Testis (tissue), 3 donors: Measurements from ENCODE around the gene DTNA. TPM values are rescaled to one million over a fixed set of nuclear protein-coding genes. Genes with fewer than 3 reads are reported as not detected.
A peak's percentile ranks its signal among the peaks of the same experiment; 100 is the strongest.

Experiments
- DNase-seq: peaks from one replicate; pipeline ENCODE4 v3.0.0-alpha.2; 2019
- H3K27ac ChIP-seq, 2 donors: fragments of 200-600 bp; sonication (generic); one replicate each; pipeline ENCODE4 v1.5.1; 2019
- H3K27me3 ChIP-seq: fragments of 200-600 bp; sonication (generic); one replicate; pipeline ENCODE4 v1.5.1; 2019
- H3K36me3 ChIP-seq: fragments of 200-600 bp; sonication (generic); one replicate; pipeline ENCODE4 v1.5.1; 2017; ENCODE audit warnings: low read depth; ENCODE audit errors: missing control alignments
- H3K4me1 ChIP-seq: fragments of 200-600 bp; sonication (generic); one replicate; pipeline ENCODE4 v1.5.1; 2019
- H3K4me3 ChIP-seq, 2 donors: fragments of 200-600 bp; sonication (generic); one replicate each; pipeline ENCODE4 v1.5.1; 2017 to 2019
- H3K9me3 ChIP-seq: fragments of 200-600 bp; sonication (generic); one replicate; pipeline ENCODE4 v1.5.1; 2017
- POLR2A ChIP-seq: fragments of 450-650 bp; IDR thresholded peaks from one replicate; pipeline ENCODE4 v1.6.1; 2017; ENCODE audit warnings: antibody characterized with exemption, mild to moderate bottlenecking, moderate library complexity
- WGBS, 2 donors: methylation state at CpG; one replicate each; pipeline ENCODE4 v1.1.5; 2018; 5-methylcytosine and 5-hydroxymethylcytosine counted together
- intact Hi-C: fragments of 100-400 bp; cut with DNase I; formaldehyde crosslinking; loops from one replicate; pipeline ENCODE4 v1.15.1; 2023; ENCODE audit warnings: low total_unique reads
- polyA plus RNA-seq: library from polyadenylated mRNA; stranded (reverse); fragments of 350-450 nt; fragmentation: Illumina TruSeq; extraction: RNeasy Lipid Tissue Mini Kit (QIAGEN cat#74804); gene quantifications from one replicate; pipeline ENCODE4 v1.2.3, GENCODE V29; 2014; ENCODE audit warnings: low read depth, low replicate concordance; ENCODE audit not compliant: insufficient read depth
- total RNA-seq, 2 donors: library from RNA; depleted of rRNA; stranded (reverse); fragments of >200 nt; gene quantifications; one replicate each; pipeline ENCODE4 v1.2.3, GENCODE V29; 2016
- TF ChIP-seq, protein P1 (sequence below), 3 experiments: fragments of 450-650 bp in 2 of 3; fragments of 200-600 bp in 1 of 3; sonication (generic) in 1 of 3; IDR thresholded peaks; one replicate each; pipeline ENCODE4 v1.5.1; 2016 to 2019; ENCODE audit warnings: antibody characterized with exemption in 3 of 3, mild to moderate bottlenecking in 2 of 3, moderate library complexity in 1 of 3

Gene DTNA
- total and polyA plus RNA-seq, 3 donors from 2014 or later, result 18.9 to 96.0 (median 69.1) TPM

DNA sequence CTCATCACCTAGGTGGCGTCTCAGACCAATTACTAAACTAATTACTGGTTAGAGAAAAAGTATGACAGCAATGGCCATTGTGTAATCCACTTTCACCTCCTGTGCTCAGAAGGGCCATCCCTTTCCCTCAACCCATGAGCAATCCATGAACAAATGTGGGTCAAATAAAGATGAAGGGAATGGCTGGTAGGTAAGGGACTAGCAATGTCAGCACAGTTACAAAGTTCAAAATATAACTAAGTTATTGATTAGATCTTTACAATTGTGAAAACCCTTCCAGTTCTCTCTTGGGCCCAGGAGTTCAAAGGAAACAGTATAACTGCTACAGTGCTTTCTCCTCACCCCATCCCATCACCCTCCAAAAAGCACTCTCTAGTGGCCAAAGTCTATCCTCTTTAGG lies 98.3 kb downstream of the DTNA start:
- no peaks in the 10 kb centered on the region for H3K4me1 ChIP-seq
- 100% methylated on average over 1 of the region's 1 CpG for WGBS, 2 donors
- no peak overlapping the region for H3K4me3 ChIP-seq

DNA sequence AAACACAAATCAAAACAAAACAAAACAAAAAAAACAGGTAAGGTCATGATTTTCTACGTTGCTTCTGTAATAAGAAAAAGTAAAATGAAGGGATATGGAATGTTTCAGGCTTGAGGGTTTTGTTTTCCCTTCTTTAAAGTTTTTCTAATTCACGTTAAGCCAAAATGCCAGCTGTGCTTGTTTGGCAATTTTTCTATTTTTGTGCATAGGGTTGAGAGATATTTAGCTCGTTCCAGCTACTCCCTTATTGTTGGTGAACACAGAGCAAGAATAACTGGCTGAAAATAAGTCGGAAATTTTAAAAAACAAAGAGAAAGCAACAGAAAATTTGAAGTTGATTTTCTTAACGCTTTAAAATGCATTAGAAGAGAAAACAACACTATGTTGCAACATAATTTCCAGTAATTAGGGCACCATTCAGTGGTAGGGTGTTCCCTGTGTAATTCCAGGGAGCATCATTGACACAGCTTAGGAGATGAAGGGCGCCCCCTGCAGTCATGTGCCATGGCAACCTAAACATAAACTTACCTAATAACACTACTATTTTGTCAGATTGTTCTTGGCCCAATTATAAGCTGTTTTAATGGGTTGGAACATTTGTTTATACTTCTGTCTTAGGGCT lies 99.5 kb downstream of the DTNA start:
- H3K4me1 ChIP-seq, result no peaks in the 10 kb centered on the region
- no peak for TF ChIP-seq POLR2A
- TF ChIP-seq, protein P1, sequence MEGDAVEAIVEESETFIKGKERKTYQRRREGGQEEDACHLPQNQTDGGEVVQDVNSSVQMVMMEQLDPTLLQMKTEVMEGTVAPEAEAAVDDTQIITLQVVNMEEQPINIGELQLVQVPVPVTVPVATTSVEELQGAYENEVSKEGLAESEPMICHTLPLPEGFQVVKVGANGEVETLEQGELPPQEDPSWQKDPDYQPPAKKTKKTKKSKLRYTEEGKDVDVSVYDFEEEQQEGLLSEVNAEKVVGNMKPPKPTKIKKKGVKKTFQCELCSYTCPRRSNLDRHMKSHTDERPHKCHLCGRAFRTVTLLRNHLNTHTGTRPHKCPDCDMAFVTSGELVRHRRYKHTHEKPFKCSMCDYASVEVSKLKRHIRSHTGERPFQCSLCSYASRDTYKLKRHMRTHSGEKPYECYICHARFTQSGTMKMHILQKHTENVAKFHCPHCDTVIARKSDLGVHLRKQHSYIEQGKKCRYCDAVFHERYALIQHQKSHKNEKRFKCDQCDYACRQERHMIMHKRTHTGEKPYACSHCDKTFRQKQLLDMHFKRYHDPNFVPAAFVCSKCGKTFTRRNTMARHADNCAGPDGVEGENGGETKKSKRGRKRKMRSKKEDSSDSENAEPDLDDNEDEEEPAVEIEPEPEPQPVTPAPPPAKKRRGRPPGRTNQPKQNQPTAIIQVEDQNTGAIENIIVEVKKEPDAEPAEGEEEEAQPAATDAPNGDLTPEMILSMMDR (IDR thresholded peaks at IDR 0.05), result peak in 2 of 3 experiments; percentile 39 to 53
- H3K27me3 ChIP-seq, result no peaks in the 10 kb centered on the region
- no peak overlapping the region for H3K27ac ChIP-seq
- no peak overlapping the region for H3K4me3 ChIP-seq
- DNase-seq, result peak; percentile 84
- intact Hi-C loops, result no loop called here
- H3K36me3 ChIP-seq, result no peaks in the 10 kb centered on the region
- no peaks in the 10 kb centered on the region for H3K9me3 ChIP-seq
- WGBS, 2 donors, result 45 to 50% methylated on average over 6 of the region's 6 CpGs

More for the DNA sequence above, 98.3 kb downstream of the DTNA start:
- Histone ChIP-seq H3K9me3 (no peaks in the 10 kb centered on the region), H3K36me3 (no peaks in the 10 kb centered on the region), H3K27me3 (no peaks in the 10 kb centered on the region), H3K27ac (no peak overlapping the region)
- TF ChIP-seq POLR2A, result no peak
- TF ChIP-seq, protein P1 (IDR thresholded peaks at IDR 0.05), result no peak
- DNase-seq, result no peak
- intact Hi-C loops, result no loop called here

DNA sequence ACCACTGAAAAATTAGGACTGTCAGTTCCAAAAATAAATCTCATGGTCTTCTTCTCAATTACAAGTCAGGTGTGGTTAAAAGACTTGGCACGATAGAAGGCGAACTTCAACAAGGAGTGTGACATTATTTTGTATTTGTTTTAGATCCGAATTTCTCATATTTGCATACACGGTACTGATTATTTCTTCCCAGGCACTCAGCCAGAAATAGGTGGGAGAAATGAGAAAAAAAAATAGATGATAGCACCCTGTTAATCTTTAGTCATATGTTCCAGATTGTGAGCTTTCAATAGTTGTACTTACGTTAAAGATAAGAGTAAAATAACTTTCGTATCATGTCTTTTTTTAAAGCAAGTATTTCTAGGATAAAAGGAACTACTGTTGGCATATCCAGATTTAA lies 106.1 kb downstream of the DTNA start:
- TF ChIP-seq, protein P1 (IDR thresholded peaks at IDR 0.05), result no peak
- TF ChIP-seq POLR2A, result no peak
- intact Hi-C loops, result no loop called here
- no peak for DNase-seq
- Histone ChIP-seq H3K9me3 (no peaks in the 10 kb centered on the region), H3K4me3 (no peak overlapping the region), H3K36me3 (no peaks in the 10 kb centered on the region), H3K4me1 (no peaks in the 10 kb centered on the region), H3K27me3 (no peaks in the 10 kb centered on the region), H3K27ac (no peak overlapping the region)
- 79% methylated on average over 6 of the region's 6 CpGs for WGBS, 2 donors

- intact Hi-C loops, result no loop called here
- Histone ChIP-seq H3K9me3 (no peaks in the 10 kb centered on the region), H3K27me3 (no peaks in the 10 kb centered on the region), H3K4me1 (no peaks in the 10 kb centered on the region), H3K27ac (no peak overlapping the region), H3K36me3 (no peaks in the 10 kb centered on the region), H3K4me3 (no peak overlapping the region)
- no peak for DNase-seq
- TF ChIP-seq, protein P1 (IDR thresholded peaks at IDR 0.05), result no peak
- no peak for TF ChIP-seq POLR2A
- 90 to 99% methylated on average over 2 of the region's 2 CpGs for WGBS, 2 donors
Measured at GRCh38 chr18:34817636-34818035, 107.5 kb downstream of the DTNA start.

DNA sequence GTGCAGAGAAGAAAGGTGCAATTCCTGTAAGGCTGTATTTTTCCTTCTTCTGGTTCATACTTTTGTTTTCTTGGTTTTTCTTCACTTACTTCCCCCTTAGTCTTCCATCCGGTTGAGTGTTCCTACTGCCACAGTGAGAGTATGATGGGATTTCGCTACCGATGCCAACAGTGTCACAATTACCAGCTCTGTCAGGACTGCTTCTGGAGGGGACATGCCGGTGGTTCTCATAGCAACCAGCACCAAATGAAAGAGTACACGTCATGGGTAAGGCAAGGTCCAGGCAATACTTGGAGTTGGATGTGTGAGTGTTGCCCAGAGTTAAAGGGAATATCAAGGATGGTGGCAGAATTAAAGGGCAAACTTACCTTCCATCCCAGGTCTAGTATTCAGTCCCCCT lies 108.0 kb downstream of the DTNA start:
- TF ChIP-seq POLR2A, result no peak
- TF ChIP-seq, protein P1 (IDR thresholded peaks at IDR 0.05), result no peak
- 90 to 96% methylated on average over 5 of the region's 5 CpGs for WGBS, 2 donors
- DNase-seq, result no peak
- Histone ChIP-seq H3K36me3 (no peaks in the 10 kb centered on the region), H3K9me3 (no peaks in the 10 kb centered on the region), H3K27me3 (no peaks in the 10 kb centered on the region), H3K27ac (no peak overlapping the region), H3K4me3 (no peak overlapping the region), H3K4me1 (no peaks in the 10 kb centered on the region)
- intact Hi-C loops, result no loop called here
